Right atrium auricular region (tissue), 2 donors: ENCODE measurements around the gene RNF145. TPM values are rescaled to one million over a fixed set of nuclear protein-coding genes. Genes with fewer than 3 reads are reported as not detected.
"Not testable (repeated sequence)": the region's sequence is repeated elsewhere in the genome, so short reads cannot be mapped to it uniquely, and the experiment has no call there.

Experiments used
- DNase-seq: peaks from one replicate; pipeline ENCODE4 v3.0.0-alpha.2; 2019; ENCODE audit warnings: low spot score
- H3K27ac ChIP-seq, 2 donors: fragments of 200-600 bp; sonication (generic); 1 replicate in 1 of 2; 2 replicates in 1 of 2; pipeline ENCODE4 v1.5.1; 2016 to 2019
- H3K27me3 ChIP-seq, 2 donors: fragments of 200-600 bp; sonication (generic); one replicate each; pipeline versions ENCODE4 v1.5.1 to v1.6.0; 2017 to 2019
- H3K36me3 ChIP-seq: fragments of 200-600 bp; sonication (generic); one replicate; pipeline ENCODE4 v1.5.1; 2016
- H3K4me1 ChIP-seq, 2 donors: fragments of 200-600 bp; sonication (generic); one replicate each; pipeline versions ENCODE4 v1.5.1 to v1.6.0; 2017 to 2019
- H3K4me3 ChIP-seq, 2 donors: fragments of 200-600 bp; sonication (generic); 1 replicate in 1 of 2; 2 replicates in 1 of 2; pipeline ENCODE4 v1.5.1; 2017 to 2019; ENCODE audit warnings: mild to moderate bottlenecking in 1 of 2, moderate library complexity in 1 of 2
- H3K9me3 ChIP-seq, 2 donors: fragments of 200-600 bp; sonication (generic); one replicate each; pipeline ENCODE4 v1.5.1; 2019
- CTCF ChIP-seq, 2 donors: fragments of 200-600 bp; sonication (generic); IDR thresholded peaks; one replicate each; pipeline ENCODE4 v1.5.1; 2019; ENCODE audit warnings: antibody characterized with exemption in 2 of 2
- total RNA-seq, 2 donors: library from RNA; depleted of rRNA; stranded (reverse); fragments of >200 nt; gene quantifications; one replicate each; pipeline ENCODE4 v1.1.0, GENCODE V29; 2016

RNF145 gene
- total RNA-seq, 2 donors from 2014 or later = 18.1 to 29.9 TPM

GRCh38 chr5:159163027-159163700 is 46.2 kb downstream of the RNF145 start:
- Histone ChIP-seq H3K4me3 (no peak overlapping the region), H3K27me3 (no peaks in the 10 kb centered on the region), H3K9me3 (no peaks in the 10 kb centered on the region), H3K27ac (no peak overlapping the region), H3K36me3 (peaks cover 31% of the 10 kb centered on the region), H3K4me1 (no peaks in the 10 kb centered on the region)
- TF ChIP-seq CTCF (IDR thresholded peaks at IDR 0.05) = no peak
- DNase-seq = no peak

- H3K4me1 ChIP-seq = no peaks in the 10 kb centered on the region
- no peaks in the 10 kb centered on the region for H3K9me3 ChIP-seq
- no peak for DNase-seq
- peaks cover 39% of the 10 kb centered on the region for H3K36me3 ChIP-seq
- no peak for TF ChIP-seq CTCF (IDR thresholded peaks at IDR 0.05)
- H3K4me3 ChIP-seq = no peak overlapping the region
- H3K27me3 ChIP-seq = no peaks in the 10 kb centered on the region
- no peak overlapping the region for H3K27ac ChIP-seq
Observed at GRCh38 chr5:159161361-159162214, 47.8 kb downstream of the RNF145 start.

- not testable (repeated sequence) for H3K4me1 ChIP-seq, H3K27me3 ChIP-seq, H3K27ac ChIP-seq, H3K4me3 ChIP-seq, H3K9me3 ChIP-seq, DNase-seq
- peaks cover 39% of the 10 kb centered on the region for H3K36me3 ChIP-seq
Observed at GRCh38 chr5:159158553-159159091, 50.7 kb downstream of the RNF145 start.

GRCh38 chr5:159157552-159157951 is 51.8 kb downstream of the RNF145 start:
- H3K9me3 ChIP-seq = no peaks in the 10 kb centered on the region
- peaks cover 39% of the 10 kb centered on the region for H3K36me3 ChIP-seq
- no peaks in the 10 kb centered on the region for H3K4me1 ChIP-seq
- no peaks in the 10 kb centered on the region for H3K27me3 ChIP-seq
- no peak overlapping the region for H3K4me3 ChIP-seq
- TF ChIP-seq CTCF (IDR thresholded peaks at IDR 0.05) = no peak
- no peak for DNase-seq
- H3K27ac ChIP-seq = no peak overlapping the region

- peak; percentile 85 to 89 for TF ChIP-seq CTCF (IDR thresholded peaks at IDR 0.05)
- Histone ChIP-seq H3K9me3 (no peaks in the 10 kb centered on the region), H3K27ac (no peak overlapping the region), H3K27me3 (no peaks in the 10 kb centered on the region), H3K4me3 (no peak overlapping the region), H3K36me3 (peaks cover 39% of the 10 kb centered on the region), H3K4me1 (no peaks in the 10 kb centered on the region)
- DNase-seq = no peak
Observed at GRCh38 chr5:159156426-159157238, 52.7 kb downstream of the RNF145 start.
